Esophagus squamous epithelium (tissue), 4 donors: ENCODE measurements around the gene LMF1.

ENCODE experiments used
- POLR2A ChIP-seq, 4 donors: fragments of 450-650 bp; IDR thresholded peaks; one replicate each; pipeline ENCODE4 v1.6.1; 2017; ENCODE audit warnings: antibody characterized with exemption in 4 of 4, mild to moderate bottlenecking in 4 of 4, moderate library complexity in 3 of 4
- TF ChIP-seq, protein P1 (sequence below), 6 experiments: fragments of 450-650 bp in 4 of 6; fragments of 200-600 bp in 2 of 6; sonication (generic) in 2 of 6; IDR thresholded peaks; one replicate each; pipeline ENCODE4 v1.5.1; 2016 to 2019; ENCODE audit warnings: antibody characterized with exemption in 6 of 6, mild to moderate bottlenecking in 4 of 6, moderate library complexity in 4 of 6

DNA sequence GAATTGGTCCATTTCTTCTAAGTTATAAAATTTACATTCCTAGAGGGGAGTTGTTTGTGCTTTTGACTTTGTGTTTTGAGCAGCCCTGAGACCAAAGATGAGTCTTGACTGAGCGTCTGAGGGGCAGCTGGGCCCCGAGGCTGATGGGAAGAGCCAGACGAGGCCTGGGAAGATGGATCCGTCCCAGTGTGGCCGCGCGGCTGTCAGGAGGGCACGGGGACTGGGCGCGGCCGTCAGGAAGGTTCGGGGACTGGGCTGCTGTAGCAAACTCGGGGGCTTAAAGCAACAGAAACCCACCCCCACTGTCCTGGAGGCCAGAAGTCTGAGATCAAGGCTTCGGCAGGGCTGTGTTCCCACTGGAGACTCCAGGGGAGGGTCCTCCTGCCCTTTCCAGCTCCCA, 132.0 kb downstream of the LMF1 start:
- TF ChIP-seq, protein P1, sequence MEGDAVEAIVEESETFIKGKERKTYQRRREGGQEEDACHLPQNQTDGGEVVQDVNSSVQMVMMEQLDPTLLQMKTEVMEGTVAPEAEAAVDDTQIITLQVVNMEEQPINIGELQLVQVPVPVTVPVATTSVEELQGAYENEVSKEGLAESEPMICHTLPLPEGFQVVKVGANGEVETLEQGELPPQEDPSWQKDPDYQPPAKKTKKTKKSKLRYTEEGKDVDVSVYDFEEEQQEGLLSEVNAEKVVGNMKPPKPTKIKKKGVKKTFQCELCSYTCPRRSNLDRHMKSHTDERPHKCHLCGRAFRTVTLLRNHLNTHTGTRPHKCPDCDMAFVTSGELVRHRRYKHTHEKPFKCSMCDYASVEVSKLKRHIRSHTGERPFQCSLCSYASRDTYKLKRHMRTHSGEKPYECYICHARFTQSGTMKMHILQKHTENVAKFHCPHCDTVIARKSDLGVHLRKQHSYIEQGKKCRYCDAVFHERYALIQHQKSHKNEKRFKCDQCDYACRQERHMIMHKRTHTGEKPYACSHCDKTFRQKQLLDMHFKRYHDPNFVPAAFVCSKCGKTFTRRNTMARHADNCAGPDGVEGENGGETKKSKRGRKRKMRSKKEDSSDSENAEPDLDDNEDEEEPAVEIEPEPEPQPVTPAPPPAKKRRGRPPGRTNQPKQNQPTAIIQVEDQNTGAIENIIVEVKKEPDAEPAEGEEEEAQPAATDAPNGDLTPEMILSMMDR (IDR thresholded peaks at IDR 0.05): no peak
- no peak for TF ChIP-seq POLR2A (IDR thresholded peaks at IDR 0.05)
